CD4-positive, alpha-beta T cell treated with Interleukin-1 beta for 1 hour (primary cell): ENCODE measurements around the gene SLC2A13.
"Not testable (repeated sequence)": the region's sequence is repeated elsewhere in the genome, so short reads cannot be mapped to it uniquely, and the experiment has no call there.

Experiments
- DNase-seq, 2 donors: peaks; one replicate each; pipeline ENCODE4 v3.0.0-alpha.2; 2020 to 2022

Gene SLC2A13

GRCh38 chr12:39989501-39989900, 116.4 kb downstream of the SLC2A13 start:
- no peak for DNase-seq

- DNase-seq = no peak
These were observed 117.3 kb downstream of the SLC2A13 start for GRCh38 chr12:39988574-39988973.

GRCh38 chr12:39986674-39987073, 119.2 kb downstream of the SLC2A13 start:
- no peak for DNase-seq

- DNase-seq = no peak
These were observed 121.2 kb downstream of the SLC2A13 start for GRCh38 chr12:39984670-39985069.

GRCh38 chr12:39975374-39975918, 130.4 kb downstream of the SLC2A13 start:
- DNase-seq = no peak

- DNase-seq = no peak
These were observed 133.8 kb downstream of the SLC2A13 start for GRCh38 chr12:39972119-39972518.

- no peak for DNase-seq
These were observed 134.5 kb downstream of the SLC2A13 start for GRCh38 chr12:39971348-39971747.

- DNase-seq = no peak
These were observed 139.2 kb downstream of the SLC2A13 start for GRCh38 chr12:39966721-39967120.

GRCh38 chr12:39966256-39966655, 139.6 kb downstream of the SLC2A13 start:
- no peak for DNase-seq

- DNase-seq = no peak
These were observed 146.4 kb downstream of the SLC2A13 start for GRCh38 chr12:39959467-39959866.

- DNase-seq = no peak
These were observed 146.8 kb downstream of the SLC2A13 start for GRCh38 chr12:39959031-39959430.

- DNase-seq = no peak
These were observed 147.5 kb downstream of the SLC2A13 start for GRCh38 chr12:39958377-39958776.

GRCh38 chr12:39956725-39957124, 149.2 kb downstream of the SLC2A13 start:
- no peak for DNase-seq

- DNase-seq = no peak
These were observed 159.3 kb downstream of the SLC2A13 start for GRCh38 chr12:39946361-39947280.

GRCh38 chr12:39937119-39937518, 168.8 kb downstream of the SLC2A13 start:
- DNase-seq = no peak

- no peak for DNase-seq
These were observed 170.0 kb downstream of the SLC2A13 start for GRCh38 chr12:39935839-39936238.

- no peak for DNase-seq
These were observed 170.6 kb downstream of the SLC2A13 start for GRCh38 chr12:39935275-39935674.

GRCh38 chr12:39931857-39932256, 174.0 kb downstream of the SLC2A13 start:
- no peak for DNase-seq

GRCh38 chr12:39931231-39931630, 174.7 kb downstream of the SLC2A13 start:
- no peak for DNase-seq

GRCh38 chr12:39930101-39930500, 175.8 kb downstream of the SLC2A13 start:
- DNase-seq = no peak

GRCh38 chr12:39928181-39928899, 177.5 kb downstream of the SLC2A13 start:
- DNase-seq = no peak

- DNase-seq = no peak
These were observed 182.5 kb downstream of the SLC2A13 start for GRCh38 chr12:39923364-39923763.

- not testable (repeated sequence) for DNase-seq
These were observed 183.3 kb downstream of the SLC2A13 start for GRCh38 chr12:39922598-39922997.

- DNase-seq = no peak
These were observed 185.2 kb downstream of the SLC2A13 start for GRCh38 chr12:39920647-39921046.
